ENCODE results near the gene EPHB2. TPM values are rescaled to one million over a fixed set of nuclear protein-coding genes. Genes with fewer than 3 reads are reported as not detected.

EPHB2 gene
- total RNA-seq, 2 experiments from 2014 or later, result 0.08 TPM; not detected in 1

DNA sequence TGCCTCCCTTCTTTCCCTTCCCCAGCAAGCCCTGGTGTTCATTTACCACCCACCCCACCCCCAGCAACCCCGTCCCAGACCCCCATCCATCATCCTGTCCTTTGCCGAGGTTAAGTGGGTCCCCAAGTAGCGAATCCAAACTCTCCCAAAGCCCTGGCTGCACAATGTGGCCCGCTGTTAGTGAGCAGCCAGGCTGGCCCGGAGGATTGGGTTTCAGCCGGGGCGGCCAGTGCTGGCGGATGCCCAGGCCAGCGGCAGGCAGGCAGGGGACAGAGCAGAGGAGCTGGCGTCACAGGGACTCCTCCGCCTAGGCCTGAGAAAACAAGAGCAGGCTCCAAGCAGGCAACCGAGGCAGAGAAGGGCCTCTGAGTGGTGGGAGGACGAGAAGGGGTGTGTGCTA, 61.4 kb downstream of the EPHB2 start:
- Histone ChIP-seq H3K27ac (ENCODE audit: low read depth in 1 of 2, low read length in 2 of 2) (no peak overlapping the region), H3K36me3 (ENCODE audit: insufficient read depth, low read length) (no peaks in the 10 kb centered on the region), H3K4me3 (ENCODE audit: low read length) (no peak overlapping the region), H3K27me3 (ENCODE audit: control insufficient read depth in 1 of 2, insufficient read depth in 2 of 2, low read length in 2 of 2) (peaks cover 0 to 6% of the 10 kb centered on the region in 2 experiments), H3K9me3 (ENCODE audit: control insufficient read depth in 1 of 2, insufficient read depth in 1 of 2, low read length in 2 of 2) (no peaks in the 10 kb centered on the region), H3K4me1 (ENCODE audit: insufficient read depth, low read length) (no peaks in the 10 kb centered on the region)
- no peaks in the 10 kb centered on the region for H3K36me3 Mint-ChIP-seq (ENCODE audit: low read depth)
- H3K4me1 Mint-ChIP-seq (ENCODE audit: low read depth), result no peaks in the 10 kb centered on the region
- POLR2A ChIA-PET, result no interaction called here
- H3K27ac Mint-ChIP-seq, result no peak overlapping the region
- H3K9me3 Mint-ChIP-seq, result no peaks in the 10 kb centered on the region
- intact Hi-C loops (cut with DNase I, micrococcal nuclease), result no loop called here
- no peak for ATAC-seq (ENCODE audit: poor library complexity)
- TF ChIP-seq, protein P1, sequence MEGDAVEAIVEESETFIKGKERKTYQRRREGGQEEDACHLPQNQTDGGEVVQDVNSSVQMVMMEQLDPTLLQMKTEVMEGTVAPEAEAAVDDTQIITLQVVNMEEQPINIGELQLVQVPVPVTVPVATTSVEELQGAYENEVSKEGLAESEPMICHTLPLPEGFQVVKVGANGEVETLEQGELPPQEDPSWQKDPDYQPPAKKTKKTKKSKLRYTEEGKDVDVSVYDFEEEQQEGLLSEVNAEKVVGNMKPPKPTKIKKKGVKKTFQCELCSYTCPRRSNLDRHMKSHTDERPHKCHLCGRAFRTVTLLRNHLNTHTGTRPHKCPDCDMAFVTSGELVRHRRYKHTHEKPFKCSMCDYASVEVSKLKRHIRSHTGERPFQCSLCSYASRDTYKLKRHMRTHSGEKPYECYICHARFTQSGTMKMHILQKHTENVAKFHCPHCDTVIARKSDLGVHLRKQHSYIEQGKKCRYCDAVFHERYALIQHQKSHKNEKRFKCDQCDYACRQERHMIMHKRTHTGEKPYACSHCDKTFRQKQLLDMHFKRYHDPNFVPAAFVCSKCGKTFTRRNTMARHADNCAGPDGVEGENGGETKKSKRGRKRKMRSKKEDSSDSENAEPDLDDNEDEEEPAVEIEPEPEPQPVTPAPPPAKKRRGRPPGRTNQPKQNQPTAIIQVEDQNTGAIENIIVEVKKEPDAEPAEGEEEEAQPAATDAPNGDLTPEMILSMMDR (IDR thresholded peaks at IDR 0.05), result no peak
- CTCF ChIA-PET, result no interaction called here
- H3K4me3 Mint-ChIP-seq, result no peak overlapping the region
- DNase-seq, result no peak
- peaks cover 13% of the 10 kb centered on the region for H3K27me3 Mint-ChIP-seq

DNA sequence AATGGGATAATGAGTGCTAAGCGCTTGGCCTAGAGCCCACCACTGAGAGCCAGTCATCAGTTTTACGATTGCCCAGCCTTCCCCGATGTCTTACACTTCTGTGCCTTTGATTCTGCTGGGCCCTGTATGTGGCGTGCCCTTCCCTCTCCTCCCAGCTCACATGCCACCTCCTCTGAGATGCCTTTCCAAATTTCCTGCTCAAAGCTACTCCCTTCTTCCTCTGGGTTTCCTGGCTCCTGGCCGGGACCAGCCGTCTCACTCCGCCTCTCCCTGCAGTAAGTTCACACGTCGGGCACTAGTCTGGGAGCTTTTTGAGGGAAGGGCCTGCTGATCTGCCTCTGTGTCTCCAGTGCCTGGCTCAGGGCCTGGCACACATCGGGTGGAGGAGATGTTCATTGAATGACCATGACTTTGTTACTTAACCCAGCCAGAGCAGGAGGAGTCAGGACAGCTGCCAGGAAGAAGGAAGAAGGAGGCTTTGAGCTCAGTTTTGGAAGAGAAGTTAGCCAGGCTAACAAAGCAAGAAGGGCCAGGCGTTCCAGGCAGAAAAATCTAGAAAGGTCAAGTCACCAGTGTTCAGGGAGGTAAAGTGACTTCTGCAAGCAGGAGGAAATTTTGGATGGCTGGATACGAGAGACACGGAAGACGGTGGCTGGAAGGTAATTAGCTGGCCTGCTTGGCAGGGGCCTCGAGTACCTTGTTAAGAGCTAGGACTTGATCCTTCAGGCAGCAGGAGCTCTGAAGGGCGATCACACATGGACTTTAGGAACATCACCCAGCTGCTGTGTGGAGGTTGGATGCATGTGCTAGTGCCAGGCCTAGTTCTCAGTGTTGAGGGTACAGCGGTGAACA, 63.6 kb downstream of the EPHB2 start:
- POLR2A ChIA-PET, result no interaction called here
- Mint-ChIP-seq H3K36me3 (ENCODE audit: low read depth) (no peaks in the 10 kb centered on the region), H3K9me3 (no peaks in the 10 kb centered on the region), H3K4me1 (ENCODE audit: low read depth) (no peaks in the 10 kb centered on the region), H3K27ac (no peak overlapping the region), H3K4me3 (no peak overlapping the region), H3K27me3 (peaks cover 28% of the 10 kb centered on the region)
- DNase-seq, result no peak
- CTCF ChIA-PET, result no interaction called here
- Histone ChIP-seq H3K4me3 (ENCODE audit: low read length) (no peak overlapping the region), H3K27me3 (ENCODE audit: control insufficient read depth in 1 of 2, insufficient read depth in 2 of 2, low read length in 2 of 2) (peaks cover 0 to 6% of the 10 kb centered on the region in 2 experiments), H3K4me1 (ENCODE audit: insufficient read depth, low read length) (no peaks in the 10 kb centered on the region), H3K9me3 (ENCODE audit: control insufficient read depth in 1 of 2, insufficient read depth in 1 of 2, low read length in 2 of 2) (no peaks in the 10 kb centered on the region), H3K27ac (ENCODE audit: low read depth in 1 of 2, low read length in 2 of 2) (no peak overlapping the region), H3K36me3 (ENCODE audit: insufficient read depth, low read length) (no peaks in the 10 kb centered on the region)
- TF ChIP-seq, protein P1 (IDR thresholded peaks at IDR 0.05), result no peak
- ATAC-seq (ENCODE audit: poor library complexity), result no peak
- intact Hi-C loops (cut with DNase I, micrococcal nuclease), result no loop called here

GRCh38 chr1:22774833-22775182, 64.2 kb downstream of the EPHB2 start:
- Mint-ChIP-seq H3K27ac (no peak overlapping the region), H3K4me1 (ENCODE audit: low read depth) (no peaks in the 10 kb centered on the region), H3K27me3 (peaks cover 34% of the 10 kb centered on the region), H3K36me3 (ENCODE audit: low read depth) (no peaks in the 10 kb centered on the region), H3K9me3 (no peaks in the 10 kb centered on the region), H3K4me3 (no peak overlapping the region)
- ChIA-PET POLR2A (no interaction called here), CTCF (no interaction called here)
- Histone ChIP-seq H3K36me3 (ENCODE audit: insufficient read depth, low read length) (no peaks in the 10 kb centered on the region), H3K4me3 (ENCODE audit: low read length) (no peak overlapping the region), H3K27me3 (ENCODE audit: control insufficient read depth in 1 of 2, insufficient read depth in 2 of 2, low read length in 2 of 2) (peaks cover 0 to 6% of the 10 kb centered on the region in 2 experiments), H3K4me1 (ENCODE audit: insufficient read depth, low read length) (no peaks in the 10 kb centered on the region), H3K9me3 (ENCODE audit: control insufficient read depth in 1 of 2, insufficient read depth in 1 of 2, low read length in 2 of 2) (no peaks in the 10 kb centered on the region), H3K27ac (ENCODE audit: low read depth in 1 of 2, low read length in 2 of 2) (no peak overlapping the region)
- TF ChIP-seq, protein P1 (IDR thresholded peaks at IDR 0.05), result no peak
- ATAC-seq (ENCODE audit: poor library complexity) (no peak), DNase-seq (no peak)
- intact Hi-C loops (cut with DNase I, micrococcal nuclease), result no loop called here
